K562 (cell line): ENCODE measurements around the gene ERN1. TPM values are rescaled to one million over a fixed set of nuclear protein-coding genes. Genes with fewer than 3 reads are reported as not detected.

ENCODE experiments used
- ATAC-seq: fragments of 200-7000 bp; cut with Tn5 transposase; 3 replicates; pipeline ENCODE4 v1.9.1; 2020; ENCODE audit warnings: moderate library complexity
- BruUV-seq: library from RNA; stranded (reverse); fragments of 400-500 nt; replicated peaks from 2 replicates; lab custom pipeline; 2021; lab: Mats Ljungman, UMichigan
- CTCF ChIA-PET: fragments of 300-600 bp; formaldehyde crosslinking; extraction: SDS; loops from one replicate; lab custom pipeline; 2021; ENCODE audit warnings: low intra/inter-chr PET ratio; lab: Yijun Ruan, JAX
- POLR2A ChIA-PET: fragments of 300-600, 350-650 bp; sonication (Branson Sonifier 250); formaldehyde crosslinking; extraction: SDS; loops from one replicate; lab custom pipeline; 2021; ENCODE audit warnings: antibody characterized with exemption, inconsistent platforms; lab: Yijun Ruan, JAX
- DNase-seq, 4 experiments: peaks; one replicate each; pipeline versions ENCODE4 v3.0.0 to v3.0.0-alpha.2; 2011 to 2018; ENCODE audit warnings: low spot score in 3 of 4, mixed read lengths in 3 of 4; ENCODE audit errors: extremely low read depth in 1 of 4
- FAIRE-seq: peaks from 2 replicates; lab custom pipeline; 2011; peaks lifted over from hg19 to GRCh38; lab: Jason Lieb, UNC
- H2AFZ ChIP-seq: 2 replicates; pipeline ENCODE4 v1.6.0; 2011; ENCODE audit warnings: low read depth, low read length, control low read depth, inconsistent platforms
- H3K27ac ChIP-seq: fragments of 200-600 bp; 3 replicates; pipeline ENCODE4 v1.8.0; 2011; ENCODE audit warnings: low read depth, mild to moderate bottlenecking, control low read depth, inconsistent platforms, low read length, moderate library complexity, mixed read lengths; ENCODE audit errors: extremely low read depth
- H3K27me3 ChIP-seq, 2 experiments: fragments of 300-600 bp in 1 of 2; 2 replicates in 1 of 2; 3 replicates in 1 of 2; pipeline versions ENCODE4 v1.6.0 to v1.8.0; 2011; ENCODE audit warnings: inconsistent platforms in 2 of 2, low read length in 2 of 2, mild to moderate bottlenecking in 1 of 2, mixed read lengths in 1 of 2, moderate library complexity in 1 of 2; ENCODE audit not compliant: control insufficient read depth in 2 of 2, insufficient read depth in 2 of 2
- H3K36me3 ChIP-seq: fragments of 300-600 bp; 3 replicates; pipeline ENCODE4 v1.8.0; 2011; ENCODE audit warnings: mild to moderate bottlenecking, low read length, inconsistent platforms; ENCODE audit not compliant: control insufficient read depth, insufficient read depth
- H3K4me1 ChIP-seq, 2 experiments: fragments of 200-600 bp in 1 of 2; replicated peaks in 1 of 2; 2 replicates in 1 of 2; 3 replicates in 1 of 2; pipeline versions ENCODE4 v1.5.1 to v1.8.0; 2011; ENCODE audit warnings: inconsistent platforms in 2 of 2, low read length in 2 of 2, mild to moderate bottlenecking in 1 of 2, mixed read lengths in 1 of 2, moderate library complexity in 1 of 2; ENCODE audit not compliant: control insufficient read depth in 2 of 2, insufficient read depth in 2 of 2
- H3K4me2 ChIP-seq: 2 replicates; pipeline ENCODE4 v1.6.1; 2011; ENCODE audit warnings: low read length, control low read depth, inconsistent platforms, mixed read lengths; ENCODE audit not compliant: insufficient read depth
- H3K4me3 ChIP-seq: fragments of 200-600 bp; sonication (generic), shearing (Covaris generic); 2 replicates; pipeline ENCODE4 v1.5.1; 2016; ENCODE audit warnings: control low read depth, inconsistent platforms
- H3K79me2 ChIP-seq: fragments of 200-600 bp; 3 replicates; pipeline ENCODE4 v1.8.0; 2011; ENCODE audit warnings: low read length, inconsistent platforms; ENCODE audit not compliant: control insufficient read depth, insufficient read depth
- H3K9ac ChIP-seq, 2 experiments: 2 replicates each; pipeline versions ENCODE4 v1.6.0 to v1.6.1; 2011; ENCODE audit warnings: low read depth in 2 of 2, low read length in 2 of 2, control low read depth in 1 of 2, inconsistent platforms in 1 of 2, mild to moderate bottlenecking in 1 of 2, mixed read lengths in 1 of 2; ENCODE audit not compliant: insufficient read depth in 1 of 2
- H3K9me1 ChIP-seq: one replicate; pipeline ENCODE4 v1.6.0; 2011; ENCODE audit warnings: inconsistent platforms, mild to moderate bottlenecking, low read length, moderate library complexity; ENCODE audit not compliant: control insufficient read depth, insufficient read depth
- H3K9me3 ChIP-seq: replicated peaks from 2 replicates; pipeline ENCODE4 v1.5.1; 2011; ENCODE audit warnings: low read depth, low read length, inconsistent platforms; ENCODE audit not compliant: control insufficient read depth, insufficient read depth
- H4K20me1 ChIP-seq: replicated peaks from 2 replicates; pipeline ENCODE4 v1.6.1; 2011; ENCODE audit warnings: low read length, inconsistent platforms, mixed read lengths; ENCODE audit not compliant: control insufficient read depth, insufficient read depth
- CBFB ChIP-seq: sonication (generic); formaldehyde crosslinking; IDR thresholded peaks from 2 replicates; pipeline ENCODE4 v1.4.0; 2020; ENCODE audit warnings: mild to moderate bottlenecking, missing genetic modification reagents
- FUS ChIP-seq: fragments of 200-400 bp; formaldehyde crosslinking; optimal IDR thresholded peaks from 2 replicates; pipeline ENCODE3; 2017; ENCODE audit warnings: low read depth, low read length
- HMG20A ChIP-seq: fragments of 450-650 bp; formaldehyde crosslinking; conservative IDR thresholded peaks from 2 replicates; pipeline ENCODE4 v1.4.0; 2020; ENCODE audit warnings: mild to moderate bottlenecking, mixed read lengths
- NCOA6 ChIP-seq: fragments of 450-650 bp; IDR thresholded peaks from 2 replicates; pipeline ENCODE4 v1.6.1; 2017; ENCODE audit warnings: mild to moderate bottlenecking
- PURB ChIP-seq: sonication (generic); formaldehyde crosslinking; IDR thresholded peaks from 2 replicates; pipeline ENCODE4 v1.9.0; 2021; ENCODE audit warnings: low read depth, mild to moderate bottlenecking, missing genetic modification reagents
- RBFOX2 ChIP-seq: fragments of 200-400 bp; formaldehyde crosslinking; IDR thresholded peaks from 2 replicates; pipeline ENCODE4 v1.6.1; 2017; ENCODE audit warnings: low read depth, mild to moderate bottlenecking, low read length, moderate library complexity
- TGIF2 ChIP-seq: sonication (generic); formaldehyde crosslinking; IDR thresholded peaks from 2 replicates; pipeline ENCODE4 v1.8.1; 2022; ENCODE audit warnings: mild to moderate bottlenecking, missing genetic modification reagents, moderate library complexity
- XRCC4 ChIP-seq: IDR thresholded peaks from one replicate; pipeline ENCODE4 v1.6.1; 2011; ENCODE audit not compliant: insufficient read depth, insufficient read length; ENCODE audit errors: extremely low read depth
- ZNF79 ChIP-seq: fragments of 250-450 bp; sonication (Bioruptor Pico); IDR thresholded peaks from 2 replicates; pipeline ENCODE4 v1.4.0; 2020; ENCODE audit warnings: low read depth, mild to moderate bottlenecking, moderate library complexity
- WGBS: fragments of 100-300 bp; shearing (Covaris generic); methylation state at CpG from one replicate; pipeline ENCODE4 v1.1.6; 2016; ENCODE audit warnings: low coverage, mixed read lengths; ENCODE audit not compliant: insufficient coverage; ENCODE audit errors: missing lambda C conversion rate; 5-methylcytosine and 5-hydroxymethylcytosine counted together
- in situ Hi-C: fragments of 300-500 bp; cut with MboI; formaldehyde crosslinking; loops from 4 replicates; pipeline ENCODE4 v1.15.0; 2018; ENCODE audit warnings: inconsistent platforms, mixed read lengths
- intact Hi-C: fragments of 100-400 bp; cut with micrococcal nuclease; formaldehyde crosslinking; loops from 2 replicates; pipeline ENCODE4 v1.14.2; 2022
- polyA plus RNA-seq, 8 experiments: library from polyadenylated mRNA; depleted of rRNA in 4 of 8; stranded (reverse) in 5 of 8; unstranded in 3 of 8; fragments of >200 nt; fragmentation: Nextera tagmentation in 2 of 8; fragmentation: Illumina TruSeq in 1 of 8; extraction: Ambion mirVana in 2 of 8; extraction: Trizol in 1 of 8; gene quantifications; 2 replicates each; pipeline versions ENCODE4 v1.2.1 to v1.2.3, GENCODE V29; 2011 to 2014; ENCODE audit warnings: inconsistent platforms in 1 of 8, missing spikeins in 1 of 8
- total RNA-seq, 7 experiments: library from RNA; depleted of rRNA in 6 of 7; stranded (reverse); fragments of >200 nt in 6 of 7; fragmentation: Illumina TruSeq in 2 of 7; extraction: Trizol in 2 of 7; gene quantifications; 2 replicates each; pipeline versions ENCODE4 v1.2.1 to v1.2.3, GENCODE V29; 2011 to 2021; ENCODE audit warnings: low replicate concordance in 1 of 7
- TF ChIP-seq, protein P1 (sequence below): sonication (generic); formaldehyde crosslinking; IDR thresholded peaks from 2 replicates; pipeline ENCODE4 v1.8.1; 2022; ENCODE audit warnings: missing genetic modification reagents

Gene ERN1
- total and polyA plus RNA-seq, 9 of the 15 experiments (the other 6 are each of a cell fraction or from before 2014, with no cell fraction given) = 2.1 to 22.5 (median 7.3) TPM

DNA sequence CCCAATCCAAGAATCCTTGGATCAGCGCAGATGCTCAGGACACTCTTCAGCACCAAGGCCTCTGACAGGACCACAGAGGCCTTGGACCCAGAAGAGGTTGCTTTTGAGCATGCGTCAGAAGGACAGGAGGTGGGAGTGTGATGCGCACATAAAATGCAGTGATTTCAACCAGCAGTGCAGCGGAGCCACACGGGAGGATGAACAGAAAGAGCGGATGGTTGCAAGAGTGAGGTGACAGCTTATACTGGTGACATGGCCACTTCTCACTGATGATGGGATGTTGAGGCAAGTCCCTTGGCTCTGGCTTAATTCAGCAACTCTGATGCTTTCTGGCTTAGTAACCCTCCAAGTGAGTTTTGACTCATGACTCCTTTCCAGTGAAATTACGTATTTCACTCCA lies 25.2 kb upstream of the ERN1 start:
- no peak for ATAC-seq
- peaks cover 0 to 6% of the 10 kb centered on the region in 2 experiments; a peak in 3 of 5 replicates for H3K4me1 ChIP-seq

More for the DNA sequence above, 25.2 kb upstream of the ERN1 start:
- intact Hi-C loops = no loop called here
- Histone ChIP-seq H3K27me3 (no peaks in the 10 kb centered on the region), H3K9me3 (no peaks in the 10 kb centered on the region), H2AFZ (no peak overlapping the region), H3K36me3 (peaks cover 67% of the 10 kb centered on the region), H3K79me2 (no peaks in the 10 kb centered on the region), H4K20me1 (no peaks in the 10 kb centered on the region), H3K4me3 (no peak overlapping the region), H3K9me1 (no peaks in the 10 kb centered on the region), H3K4me2 (no peak overlapping the region), H3K27ac (no peak overlapping the region), H3K9ac (no peak overlapping the region)
- in situ Hi-C loops = no loop called here
- no TSS peak for BruUV-seq
- 93% methylated on average over 7 of the region's 7 CpGs for WGBS
- TF ChIP-seq PURB (CRISPR knock-in tag) = no peak
- TF ChIP-seq XRCC4 = no peak
- TF ChIP-seq CBFB (CRISPR knock-in tag) = no peak
- TF ChIP-seq NCOA6 = no peak
- TF ChIP-seq ZNF79 = no peak
- TF ChIP-seq HMG20A (CRISPR knock-in tag) = no peak
- TF ChIP-seq RBFOX2 = no peak
- no peak for TF ChIP-seq TGIF2 (CRISPR knock-in tag)
- TF ChIP-seq, protein P1, sequence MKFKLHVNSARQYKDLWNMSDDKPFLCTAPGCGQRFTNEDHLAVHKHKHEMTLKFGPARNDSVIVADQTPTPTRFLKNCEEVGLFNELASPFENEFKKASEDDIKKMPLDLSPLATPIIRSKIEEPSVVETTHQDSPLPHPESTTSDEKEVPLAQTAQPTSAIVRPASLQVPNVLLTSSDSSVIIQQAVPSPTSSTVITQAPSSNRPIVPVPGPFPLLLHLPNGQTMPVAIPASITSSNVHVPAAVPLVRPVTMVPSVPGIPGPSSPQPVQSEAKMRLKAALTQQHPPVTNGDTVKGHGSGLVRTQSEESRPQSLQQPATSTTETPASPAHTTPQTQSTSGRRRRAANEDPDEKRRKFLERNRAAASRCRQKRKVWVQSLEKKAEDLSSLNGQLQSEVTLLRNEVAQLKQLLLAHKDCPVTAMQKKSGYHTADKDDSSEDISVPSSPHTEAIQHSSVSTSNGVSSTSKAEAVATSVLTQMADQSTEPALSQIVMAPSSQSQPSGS (CRISPR knock-in tag) = no peak
- no peak for TF ChIP-seq FUS
- POLR2A ChIA-PET = interaction anchor here (0.5 to 2.0 kb wide), 3 partner anchors 9 to 82 kb away, joined by 3 to 11 read pairs (median 3); no protein-coding TSS in a partner anchor
- DNase-seq = no peak
- CTCF ChIA-PET = no interaction called here
- FAIRE-seq = peak; percentile 15
